Heart left ventricle (tissue), 16 donors: Measurements from ENCODE around the gene ISM1. TPM values are rescaled to one million over a fixed set of nuclear protein-coding genes. Genes with fewer than 3 reads are reported as not detected.
"Not testable (repeated sequence)": the region's sequence is repeated elsewhere in the genome, so short reads cannot be mapped to it uniquely, and the experiment has no call there.

Source experiments
- ATAC-seq, 4 donors: fragments of 200-7000 bp; cut with Tn5 transposase; one replicate each; pipeline ENCODE4 v1.9.1; 2020 to 2022; ENCODE audit warnings: moderate library complexity in 4 of 4, mild to moderate bottlenecking in 3 of 4, moderate number of reproducible peaks in 1 of 4
- DNase-seq, 5 donors: peaks; one replicate each; pipeline ENCODE4 v3.0.0-alpha.2; 2020
- H3K27ac ChIP-seq, 12 donors: fragments of 200-600 bp; sonication (generic) in 4 of 12; one replicate each; pipeline versions ENCODE4 v1.5.0 to v1.8.0; 2016 to 2022; ENCODE audit warnings: mild to moderate bottlenecking in 2 of 12
- H3K27me3 ChIP-seq, 9 donors: fragments of 200-600 bp; sonication (generic) in 2 of 9; one replicate each; pipeline versions ENCODE4 v1.5.1 to v1.8.0; 2016 to 2022; ENCODE audit warnings: mild to moderate bottlenecking in 3 of 9
- H3K36me3 ChIP-seq, 9 donors: fragments of 200-600 bp; sonication (generic) in 2 of 9; one replicate each; pipeline versions ENCODE4 v1.5.0 to v1.8.0; 2018 to 2022; ENCODE audit warnings: mild to moderate bottlenecking in 2 of 9
- H3K4me1 ChIP-seq, 12 donors: fragments of 200-600 bp; sonication (generic) in 4 of 12; one replicate each; pipeline versions ENCODE4 v1.5.0 to v1.8.0; 2016 to 2022; ENCODE audit warnings: mild to moderate bottlenecking in 3 of 12
- H3K4me3 ChIP-seq, 12 donors: fragments of 200-600 bp; sonication (generic) in 4 of 12; one replicate each; pipeline versions ENCODE4 v1.5.0 to v1.8.0; 2017 to 2022; ENCODE audit warnings: mild to moderate bottlenecking in 9 of 12, moderate library complexity in 4 of 12
- H3K9me3 ChIP-seq, 12 donors: fragments of 200-600 bp; sonication (generic) in 4 of 12; one replicate each; pipeline versions ENCODE4 v1.5.0 to v1.8.0; 2016 to 2022; ENCODE audit warnings: mild to moderate bottlenecking in 1 of 12
- CTCF ChIP-seq, 12 donors: fragments of 200-600 bp; sonication (generic) in 4 of 12; IDR thresholded peaks; one replicate each; pipeline versions ENCODE4 v1.5.0 to v1.8.0; 2018 to 2022; ENCODE audit warnings: antibody characterized with exemption in 12 of 12, mild to moderate bottlenecking in 5 of 12
- POLR2A ChIP-seq, 2 donors: fragments of 450-650 bp; IDR thresholded peaks; one replicate each; pipeline ENCODE4 v1.6.1; 2017; ENCODE audit warnings: antibody characterized with exemption in 2 of 2, mild to moderate bottlenecking in 2 of 2, moderate library complexity in 2 of 2
- WGBS, 4 donors: extraction: QIAGEN DNeasy Blood & Tissue Kit in 2 of 4; methylation state at CpG; one replicate each; pipeline versions ENCODE4 v1.1.5 to v1.1.7; 2013 to 2018; 5-methylcytosine and 5-hydroxymethylcytosine counted together
- intact Hi-C, 10 donors: fragments of 100-400 bp; cut with DNase I; formaldehyde crosslinking; loops; one replicate each; pipeline versions ENCODE4 v1.11.1 to v1.14.2; 2022
- polyA plus RNA-seq, 2 donors: library from polyadenylated mRNA; stranded (reverse); fragments of 200-250 nt; gene quantifications; one replicate each; pipeline ENCODE4 v1.2.3, GENCODE V29; 2013
- total RNA-seq, 9 donors: library from RNA; depleted of rRNA in 2 of 9; stranded (reverse); fragments of >200 nt in 2 of 9; fragmentation: NEBNext Ultra II Directional in 3 of 9; extraction: Animal tissue kit (Norgen Biotek cat#: 25700) in 3 of 9; gene quantifications; one replicate each; pipeline versions ENCODE4 v1.1.0 to v1.2.4, GENCODE V29; 2016 to 2023
- donor health status: ischemic (EF 13 %, LVEDD 7.1; RV severe dilation, severe dysfunction).
- donor health status: healthy with polysubstance abuse.
- donor health status: DM: no; HTN: yes; CAD: no.
- donor health status: DM: no; HTN: no; CAD: no.
- donor health status: ischemic (EF 25% LVEDD 6.9; RV normal size, moderate dysfunction).
- donor health status: ischemic (EF 25% LVEDD 5.7; RV mildly dilated, moderate dysfunction).
- donor health status: healthy.
- donor health status: DM: yes; HTN: yes; CAD: no.
- donor health status: ischemic (EF 35%, LVEDD 5.7; RV mildly dilated, moderate dysfunction).
- donor health status: nonischemic (EF 11% LVEDD 7.7; RV severe dilation, severe dysfunction).
- donor health status: DM: yes; HTN: yes; CAD: no.
- donor health status: PGD.
- donor health status: ischemic (EF 29% LVEDD 5.4; RV normal size, mild dysfunction).
- donor health status: nonischemic (EF 23%, LVEDD 6.1; RV moderate dilation, normal function).

The ISM1 gene
- total and polyA plus RNA-seq, 11 donors: 0.46 to 2.9 (median 1.4) TPM

GRCh38 chr20:13231031-13231752 is 10.1 kb downstream of the ISM1 start:
- Histone ChIP-seq H3K9me3 (peaks cover 0 to 24% (median 0%) of the 10 kb centered on the region in 12 donors), H3K27ac (peak overlapping the region in 5 of 12 donors; percentile 46 to 68 (median 54)), H3K4me3 (no peak overlapping the region), H3K36me3 (no peaks in the 10 kb centered on the region), H3K4me1 (peaks cover 0 to 16% (median 0%) of the 10 kb centered on the region in 12 donors), H3K27me3 (no peaks in the 10 kb centered on the region)
- TF ChIP-seq POLR2A (IDR thresholded peaks at IDR 0.05) (no peak), CTCF (IDR thresholded peaks at IDR 0.05) (no peak)
- WGBS, 4 donors: 42 to 62% (median 52%) methylated on average over 7 of the region's 7 CpGs
- ATAC-seq: peak in 3 of 4 donors; percentile 57 to 88 (median 66)
- DNase-seq: no peak
- intact Hi-C loops: no loop called here

GRCh38 chr20:13232999-13233398 is 11.9 kb downstream of the ISM1 start:
- Histone ChIP-seq H3K4me3 (no peak overlapping the region), H3K36me3 (no peaks in the 10 kb centered on the region), H3K27ac (no peak overlapping the region), H3K9me3 (peaks cover 0 to 9% (median 0%) of the 10 kb centered on the region in 12 donors), H3K4me1 (peaks cover 0 to 16% (median 0%) of the 10 kb centered on the region in 12 donors), H3K27me3 (no peaks in the 10 kb centered on the region)
- TF ChIP-seq POLR2A (IDR thresholded peaks at IDR 0.05): no peak
- no peak for TF ChIP-seq CTCF (IDR thresholded peaks at IDR 0.05)
- DNase-seq: no peak
- intact Hi-C loops: no loop called here
- ATAC-seq: no peak
- 83 to 92% (median 91%) methylated on average over 10 of the region's 10 CpGs for WGBS, 4 donors

DNA sequence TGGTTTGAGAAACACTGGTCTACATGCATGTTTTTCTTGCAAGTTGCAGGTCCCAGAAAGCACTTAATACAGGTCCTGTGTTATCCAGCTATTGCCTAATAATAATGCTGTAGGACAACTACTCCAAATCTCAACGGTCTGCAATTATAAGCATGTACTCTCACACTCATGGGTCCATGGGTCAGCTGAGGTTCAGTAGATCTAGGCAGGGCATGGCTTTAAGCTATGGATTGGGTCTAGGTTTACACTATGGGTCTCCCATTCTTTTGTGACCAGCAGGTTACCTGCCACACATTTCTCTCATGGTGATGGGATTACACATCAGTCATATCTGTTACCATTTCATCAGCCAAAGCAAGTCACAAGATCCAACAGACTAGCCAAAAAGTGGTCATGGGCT is 13.9 kb downstream of the ISM1 start:
- Histone ChIP-seq H3K27ac (no peak overlapping the region), H3K9me3 (no peaks in the 10 kb centered on the region), H3K4me3 (no peak overlapping the region), H3K36me3 (no peaks in the 10 kb centered on the region), H3K27me3 (no peaks in the 10 kb centered on the region), H3K4me1 (peaks cover 0 to 16% (median 0%) of the 10 kb centered on the region in 12 donors)
- intact Hi-C loops: no loop called here
- 72 to 93% (median 77%) methylated on average over 1 of the region's 1 CpG for WGBS, 4 donors
- TF ChIP-seq CTCF (IDR thresholded peaks at IDR 0.05) (no peak), POLR2A (IDR thresholded peaks at IDR 0.05) (no peak)
- no peak for ATAC-seq
- DNase-seq: no peak

- ATAC-seq, H3K27ac ChIP-seq, H3K27me3 ChIP-seq, H3K9me3 ChIP-seq, H3K4me1 ChIP-seq, intact Hi-C loops, H3K4me3 ChIP-seq, H3K36me3 ChIP-seq, DNase-seq: not testable (repeated sequence)
- WGBS, 4 donors: 80 to 94% (median 87%) methylated on average over 2 of the region's 2 CpGs
Observed at GRCh38 chr20:13236360-13236759, 15.3 kb downstream of the ISM1 start.
